Peyer's patch (tissue), 4 donors: ENCODE results near the gene MS4A6A. TPM values are rescaled to one million over a fixed set of nuclear protein-coding genes. Genes with fewer than 3 reads are reported as not detected.
A peak's percentile ranks its signal among the peaks of the same experiment; 100 is the strongest.

Source experiments
- DNase-seq, 3 donors: peaks; one replicate each; pipeline ENCODE4 v3.0.0-alpha.2; 2017 to 2019
- H3K27ac ChIP-seq, 4 donors: fragments of 200-600 bp; sonication (generic); one replicate each; pipeline ENCODE4 v1.5.1; 2016 to 2019
- H3K27me3 ChIP-seq, 2 donors: fragments of 200-600 bp; sonication (generic); one replicate each; pipeline ENCODE4 v1.5.1; 2019
- H3K36me3 ChIP-seq, 3 donors: fragments of 200-600 bp; sonication (generic); one replicate each; pipeline ENCODE4 v1.5.1; 2016 to 2019
- H3K4me1 ChIP-seq, 4 donors: fragments of 200-600 bp; sonication (generic); one replicate each; pipeline ENCODE4 v1.5.1; 2016 to 2019
- H3K4me3 ChIP-seq, 4 donors: fragments of 200-600 bp; sonication (generic); 1 replicate in 3 of 4; 2 replicates in 1 of 4; pipeline ENCODE4 v1.5.1; 2016 to 2019; ENCODE audit warnings: mild to moderate bottlenecking in 1 of 4
- H3K9me3 ChIP-seq, 4 donors: fragments of 200-600 bp; sonication (generic); one replicate each; pipeline ENCODE4 v1.5.1; 2016 to 2019; ENCODE audit warnings: mild to moderate bottlenecking in 1 of 4
- POLR2A ChIP-seq, 2 donors: fragments of 450-650 bp; IDR thresholded peaks; one replicate each; pipeline ENCODE4 v1.5.1; 2017; ENCODE audit warnings: antibody characterized with exemption in 2 of 2, mild to moderate bottlenecking in 2 of 2, moderate library complexity in 2 of 2
- total RNA-seq, 4 donors: library from RNA; depleted of rRNA; stranded (reverse); fragments of >200 nt; gene quantifications; one replicate each; pipeline ENCODE4 v1.1.0, GENCODE V29; 2016
- TF ChIP-seq, protein P1 (sequence below), 6 experiments: fragments of 450-650 bp in 4 of 6; fragments of 200-600 bp in 2 of 6; sonication (generic) in 1 of 6; IDR thresholded peaks; one replicate each; pipeline ENCODE4 v1.5.1; 2017 to 2019; ENCODE audit warnings: antibody characterized with exemption in 6 of 6, mild to moderate bottlenecking in 3 of 6, moderate library complexity in 1 of 6

Gene MS4A6A
- total RNA-seq, result 10 to 100 TPM in 3 of 4 donors, 1 to 10 TPM in 1; 7.4 to 66.0 (median 33.5) TPM

DNA sequence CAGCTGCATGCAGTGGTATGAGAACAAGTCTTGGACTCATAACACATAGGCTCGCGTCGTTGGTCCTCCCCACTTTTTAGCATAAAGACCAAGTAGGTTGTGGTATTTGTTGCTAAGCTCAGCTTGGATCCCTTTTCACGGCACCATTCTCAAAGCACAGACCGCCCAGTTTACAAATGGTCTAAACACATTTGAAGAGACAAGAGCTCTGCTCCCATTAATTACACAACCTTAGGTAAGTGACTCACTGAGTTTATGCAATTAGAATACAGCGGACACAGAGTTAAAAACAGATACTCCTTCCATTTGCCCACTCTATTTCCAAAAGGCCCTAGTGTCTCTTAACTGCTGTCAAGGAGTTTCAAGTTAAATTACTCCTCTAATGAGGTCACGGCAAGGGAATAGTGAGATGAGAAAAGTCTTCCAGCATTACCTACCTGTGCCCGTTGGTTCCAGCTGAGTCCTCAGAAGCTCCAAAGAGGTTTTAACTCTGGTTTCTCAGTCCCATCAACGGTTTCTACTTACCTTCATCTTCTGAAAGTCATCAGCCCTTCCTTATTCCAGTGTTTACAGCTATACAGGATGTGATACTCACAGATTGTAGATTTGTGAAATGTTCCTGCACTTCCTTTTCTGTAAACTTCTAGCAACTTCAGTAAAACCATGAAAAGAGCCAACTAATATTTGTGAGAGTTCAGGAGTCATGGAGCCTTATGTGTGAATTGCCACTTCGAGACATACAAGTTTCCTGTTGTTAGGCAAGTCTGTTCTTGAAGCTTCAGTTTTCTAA, at the start of gene MS4A6A:
MS4A6A (minus strand) TSS at position 543 of the 790 bp plus-strand sequence. CDS start 1,356 bp downstream, outside the sequence.
- H3K27me3 ChIP-seq, result no peaks in the 10 kb centered on the region
- TF ChIP-seq, protein P1, sequence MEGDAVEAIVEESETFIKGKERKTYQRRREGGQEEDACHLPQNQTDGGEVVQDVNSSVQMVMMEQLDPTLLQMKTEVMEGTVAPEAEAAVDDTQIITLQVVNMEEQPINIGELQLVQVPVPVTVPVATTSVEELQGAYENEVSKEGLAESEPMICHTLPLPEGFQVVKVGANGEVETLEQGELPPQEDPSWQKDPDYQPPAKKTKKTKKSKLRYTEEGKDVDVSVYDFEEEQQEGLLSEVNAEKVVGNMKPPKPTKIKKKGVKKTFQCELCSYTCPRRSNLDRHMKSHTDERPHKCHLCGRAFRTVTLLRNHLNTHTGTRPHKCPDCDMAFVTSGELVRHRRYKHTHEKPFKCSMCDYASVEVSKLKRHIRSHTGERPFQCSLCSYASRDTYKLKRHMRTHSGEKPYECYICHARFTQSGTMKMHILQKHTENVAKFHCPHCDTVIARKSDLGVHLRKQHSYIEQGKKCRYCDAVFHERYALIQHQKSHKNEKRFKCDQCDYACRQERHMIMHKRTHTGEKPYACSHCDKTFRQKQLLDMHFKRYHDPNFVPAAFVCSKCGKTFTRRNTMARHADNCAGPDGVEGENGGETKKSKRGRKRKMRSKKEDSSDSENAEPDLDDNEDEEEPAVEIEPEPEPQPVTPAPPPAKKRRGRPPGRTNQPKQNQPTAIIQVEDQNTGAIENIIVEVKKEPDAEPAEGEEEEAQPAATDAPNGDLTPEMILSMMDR (IDR thresholded peaks at IDR 0.05), result no peak
- no peak for TF ChIP-seq POLR2A (IDR thresholded peaks at IDR 0.05)
- H3K4me3 ChIP-seq, result peak within 1 kb of the TSS in 1 of 4 donors; percentile 27
- no peaks in the 10 kb centered on the region for H3K9me3 ChIP-seq
- DNase-seq, result no peak
- peak within 1 kb of the TSS in 3 of 4 donors; percentile 22 to 57 (median 41) for H3K27ac ChIP-seq
- H3K4me1 ChIP-seq, result no peaks in the 10 kb centered on the region
- no peaks in the 10 kb centered on the region for H3K36me3 ChIP-seq

DNA sequence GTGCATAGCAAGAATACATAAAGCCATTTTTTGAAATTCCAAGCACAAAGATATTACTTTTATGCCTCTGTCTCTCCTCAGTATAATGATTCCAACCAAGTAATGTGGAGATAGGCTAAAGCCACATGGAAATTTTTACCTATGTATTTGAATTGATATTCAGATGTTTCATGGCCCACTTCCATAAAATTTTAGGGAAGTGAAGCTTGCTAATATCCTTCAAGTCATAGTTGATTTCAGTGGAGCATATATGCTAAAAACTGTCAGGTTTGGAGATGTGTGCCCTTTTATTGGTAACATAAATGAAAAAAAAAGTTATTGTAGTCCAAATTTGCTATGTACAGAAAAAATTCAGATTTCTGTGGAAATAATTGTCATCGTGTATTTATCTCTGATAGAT, 47.8 kb upstream of the MS4A6A start:
- H3K9me3 ChIP-seq, result no peaks in the 10 kb centered on the region
- no peak overlapping the region for H3K27ac ChIP-seq
- H3K36me3 ChIP-seq, result no peaks in the 10 kb centered on the region
- H3K27me3 ChIP-seq, result no peaks in the 10 kb centered on the region
- DNase-seq, result no peak
- TF ChIP-seq, protein P1 (IDR thresholded peaks at IDR 0.05), result no peak
- TF ChIP-seq POLR2A (IDR thresholded peaks at IDR 0.05), result no peak
- H3K4me3 ChIP-seq, result no peak overlapping the region
- H3K4me1 ChIP-seq, result no peaks in the 10 kb centered on the region

DNA sequence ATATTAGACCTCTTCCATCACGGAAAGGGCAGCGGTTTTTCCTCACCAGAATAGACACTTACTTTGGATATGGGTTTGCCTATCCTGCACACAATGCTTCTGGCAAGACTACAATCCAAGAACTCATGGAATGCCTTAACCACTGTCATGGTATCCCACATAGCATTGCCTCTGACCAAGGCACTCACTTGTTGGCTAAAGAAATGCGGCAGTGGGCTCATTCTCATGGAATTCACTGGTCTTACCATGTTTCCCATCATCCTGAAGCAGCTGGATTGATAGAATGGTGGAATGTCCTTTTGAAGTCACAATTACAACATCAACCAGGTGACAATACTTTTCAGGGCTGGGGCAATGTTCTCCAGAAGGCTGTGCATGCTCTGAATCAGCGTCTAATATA, 39.3 kb upstream of the MS4A6A start:
- no peak overlapping the region for H3K4me3 ChIP-seq
- TF ChIP-seq POLR2A (IDR thresholded peaks at IDR 0.05), result no peak
- H3K4me1 ChIP-seq, result no peaks in the 10 kb centered on the region
- no peak for DNase-seq
- H3K9me3 ChIP-seq, result no peaks in the 10 kb centered on the region
- no peak overlapping the region for H3K27ac ChIP-seq
- H3K36me3 ChIP-seq, result no peaks in the 10 kb centered on the region
- no peaks in the 10 kb centered on the region for H3K27me3 ChIP-seq

- no peak overlapping the region for H3K4me3 ChIP-seq
- no peaks in the 10 kb centered on the region for H3K27me3 ChIP-seq
- DNase-seq, result no peak
- H3K9me3 ChIP-seq, result no peaks in the 10 kb centered on the region
- no peak for TF ChIP-seq POLR2A (IDR thresholded peaks at IDR 0.05)
- H3K36me3 ChIP-seq, result no peaks in the 10 kb centered on the region
- no peak overlapping the region for H3K27ac ChIP-seq
- H3K4me1 ChIP-seq, result no peaks in the 10 kb centered on the region
Measured at GRCh38 chr11:60221692-60222091, 38.8 kb upstream of the MS4A6A start.

DNA sequence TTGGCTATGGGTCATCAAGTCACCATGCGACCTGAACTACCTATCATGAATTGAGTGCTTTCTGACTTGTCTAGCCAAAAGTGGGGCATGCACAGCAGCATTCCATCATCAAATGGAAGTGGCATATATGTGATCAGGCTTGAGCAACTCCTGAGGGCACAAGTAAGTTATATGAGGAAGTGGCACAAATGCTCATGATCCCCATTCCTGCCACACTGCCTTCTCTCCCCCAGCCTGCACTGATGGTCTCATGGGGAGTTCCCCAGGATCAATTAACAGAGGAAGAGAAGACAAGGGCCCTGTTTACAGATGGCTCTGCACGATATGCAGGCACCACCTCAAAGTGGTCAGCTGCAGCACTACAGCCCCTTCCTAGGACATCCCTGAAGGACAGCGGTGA, 38.3 kb upstream of the MS4A6A start:
- Histone ChIP-seq H3K4me3 (no peak overlapping the region), H3K27me3 (no peaks in the 10 kb centered on the region), H3K9me3 (no peaks in the 10 kb centered on the region), H3K36me3 (no peaks in the 10 kb centered on the region), H3K27ac (no peak overlapping the region), H3K4me1 (no peaks in the 10 kb centered on the region)
- TF ChIP-seq POLR2A (IDR thresholded peaks at IDR 0.05), result no peak
- TF ChIP-seq, protein P1 (IDR thresholded peaks at IDR 0.05), result no peak
- no peak for DNase-seq

DNA sequence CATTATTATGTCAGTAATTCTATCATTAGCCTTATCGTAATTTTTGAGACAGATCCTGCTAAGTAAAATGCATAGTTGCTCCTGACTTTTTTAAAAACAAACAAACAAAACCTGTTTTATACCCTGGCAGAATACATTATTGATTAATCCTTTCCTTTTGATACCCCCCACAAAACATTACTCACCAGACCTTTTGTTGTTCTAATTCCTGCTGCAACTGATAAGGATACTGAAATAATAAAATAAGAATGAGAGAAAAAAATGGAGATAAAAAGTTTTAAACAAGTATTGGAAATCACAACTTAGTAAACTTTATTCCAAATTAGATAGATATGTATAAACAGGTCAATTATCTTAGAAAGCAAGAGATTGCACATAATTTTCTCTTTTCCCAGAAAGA, 31.5 kb upstream of the MS4A6A start:
- Histone ChIP-seq H3K36me3 (no peaks in the 10 kb centered on the region), H3K27ac (no peak overlapping the region), H3K9me3 (no peaks in the 10 kb centered on the region), H3K27me3 (no peaks in the 10 kb centered on the region), H3K4me3 (no peak overlapping the region), H3K4me1 (no peaks in the 10 kb centered on the region)
- DNase-seq, result no peak
- TF ChIP-seq, protein P1 (IDR thresholded peaks at IDR 0.05), result no peak
- no peak for TF ChIP-seq POLR2A (IDR thresholded peaks at IDR 0.05)
